K562 (cell line): ENCODE data around the gene TMEM191C. TPM values are rescaled to one million over a fixed set of nuclear protein-coding genes. Genes with fewer than 3 reads are reported as not detected.
"Not testable (repeated sequence)": the region's sequence is repeated elsewhere in the genome, so short reads cannot be mapped to it uniquely, and the experiment has no call there.

Experiments
- CREB1 ChIP-seq, 2 experiments: sonication (generic) in 1 of 2; formaldehyde crosslinking in 1 of 2; IDR thresholded peaks; 2 replicates each; pipeline versions ENCODE4 v1.6.1 to v1.8.0; 2012 to 2022; ENCODE audit warnings: inconsistent platforms in 1 of 2, mild to moderate bottlenecking in 1 of 2, missing genetic modification reagents in 1 of 2, moderate library complexity in 1 of 2
- CREM ChIP-seq: IDR thresholded peaks from 2 replicates; pipeline ENCODE4 v1.6.1; 2014; ENCODE audit warnings: antibody characterized with exemption, low read depth
- FOXK2 ChIP-seq, 2 experiments: fragments of 450-650 bp; IDR thresholded peaks in 1 of 2; conservative IDR thresholded peaks in 1 of 2; 2 replicates each; pipeline ENCODE4 v1.6.1; 2016; ENCODE audit warnings: low read depth in 2 of 2, mild to moderate bottlenecking in 1 of 2
- GABPB1 ChIP-seq: sonication (generic); formaldehyde crosslinking; IDR thresholded peaks from 2 replicates; pipeline ENCODE4 v1.8.0; 2022; ENCODE audit warnings: mild to moderate bottlenecking, missing genetic modification reagents
- RAD21 ChIP-seq, 2 experiments: fragments of 250-450 bp in 1 of 2; fragments of 450-650 bp in 1 of 2; sonication (Bioruptor Pico) in 1 of 2; formaldehyde crosslinking in 1 of 2; IDR thresholded peaks in 1 of 2; conservative IDR thresholded peaks in 1 of 2; 2 replicates each; pipeline versions ENCODE4 v1.4.0 to v1.8.0; 2020 to 2022; ENCODE audit warnings: mild to moderate bottlenecking in 2 of 2, moderate library complexity in 1 of 2
- SP1 ChIP-seq: sonication (generic); formaldehyde crosslinking; IDR thresholded peaks from 2 replicates; pipeline ENCODE4 v1.8.1; 2022; ENCODE audit warnings: mild to moderate bottlenecking, missing genetic modification reagents
- YY1 ChIP-seq, 3 experiments: IDR thresholded peaks; 2 replicates each; pipeline ENCODE4 v1.6.1; 2011; ENCODE audit warnings: low read length in 2 of 3, mild to moderate bottlenecking in 2 of 3, moderate library complexity in 2 of 3, borderline replicate concordance in 1 of 3, control low read depth in 1 of 3, low read depth in 1 of 3; ENCODE audit not compliant: insufficient read depth in 3 of 3, insufficient replicate concordance in 2 of 3, control insufficient read depth in 1 of 3, insufficient read length in 1 of 3; ENCODE audit errors: extremely low read depth in 1 of 3
- polyA plus RNA-seq, 8 experiments: library from polyadenylated mRNA; depleted of rRNA in 4 of 8; stranded (reverse) in 5 of 8; unstranded in 3 of 8; fragments of >200 nt; fragmentation: Nextera tagmentation in 2 of 8; fragmentation: Illumina TruSeq in 1 of 8; extraction: Ambion mirVana in 2 of 8; extraction: Trizol in 1 of 8; gene quantifications; 2 replicates each; pipeline versions ENCODE4 v1.2.1 to v1.2.3, GENCODE V29; 2011 to 2014; ENCODE audit warnings: inconsistent platforms in 1 of 8, missing spikeins in 1 of 8
- total RNA-seq, 7 experiments: library from RNA; depleted of rRNA in 6 of 7; stranded (reverse); fragments of >200 nt in 6 of 7; fragmentation: Illumina TruSeq in 2 of 7; extraction: Trizol in 2 of 7; gene quantifications; 2 replicates each; pipeline versions ENCODE4 v1.2.1 to v1.2.3, GENCODE V29; 2011 to 2021; ENCODE audit warnings: low replicate concordance in 1 of 7
- TF ChIP-seq, protein P1 (sequence below): sonication (generic); formaldehyde crosslinking; IDR thresholded peaks from 2 replicates; pipeline ENCODE4 v1.8.1; 2023; ENCODE audit warnings: mild to moderate bottlenecking, missing genetic modification reagents
- TF ChIP-seq, protein P2 (sequence below): sonication (generic); formaldehyde crosslinking; IDR thresholded peaks from 2 replicates; pipeline ENCODE4 v1.9.0; 2022; ENCODE audit warnings: mild to moderate bottlenecking, missing genetic modification reagents
- TF ChIP-seq, protein P3 (sequence below): sonication (generic); formaldehyde crosslinking; IDR thresholded peaks from 2 replicates; pipeline ENCODE4 v1.8.1; 2023; ENCODE audit warnings: mild to moderate bottlenecking, missing genetic modification reagents
- TF ChIP-seq, protein P4 (sequence below): sonication (generic); formaldehyde crosslinking; IDR thresholded peaks from 2 replicates; pipeline ENCODE4 v1.8.1; 2023; ENCODE audit warnings: mild to moderate bottlenecking, missing genetic modification reagents, moderate library complexity
- TF ChIP-seq, protein P5 (sequence below), 3 experiments: fragments of 200-800 bp in 1 of 3; fragments of 250-450 bp in 1 of 3; fragments of 450-650 bp in 1 of 3; sonication (Bioruptor Pico) in 1 of 3; sonication (Bioruptor generic) in 1 of 3; formaldehyde crosslinking in 1 of 3; IDR thresholded peaks; 2 replicates each; pipeline versions ENCODE4 v1.6.1 to v1.8.0; 2016 to 2022; ENCODE audit warnings: mild to moderate bottlenecking in 2 of 3, missing genetic modification characterization in 2 of 3, missing compliant biosample characterization in 1 of 3, moderate library complexity in 1 of 3

The TMEM191C gene
- total and polyA plus RNA-seq, 9 of the 15 experiments (the other 6 are each of a cell fraction or from before 2014, with no cell fraction given), result 0.15 to 7.1 (median 1.1) TPM

DNA sequence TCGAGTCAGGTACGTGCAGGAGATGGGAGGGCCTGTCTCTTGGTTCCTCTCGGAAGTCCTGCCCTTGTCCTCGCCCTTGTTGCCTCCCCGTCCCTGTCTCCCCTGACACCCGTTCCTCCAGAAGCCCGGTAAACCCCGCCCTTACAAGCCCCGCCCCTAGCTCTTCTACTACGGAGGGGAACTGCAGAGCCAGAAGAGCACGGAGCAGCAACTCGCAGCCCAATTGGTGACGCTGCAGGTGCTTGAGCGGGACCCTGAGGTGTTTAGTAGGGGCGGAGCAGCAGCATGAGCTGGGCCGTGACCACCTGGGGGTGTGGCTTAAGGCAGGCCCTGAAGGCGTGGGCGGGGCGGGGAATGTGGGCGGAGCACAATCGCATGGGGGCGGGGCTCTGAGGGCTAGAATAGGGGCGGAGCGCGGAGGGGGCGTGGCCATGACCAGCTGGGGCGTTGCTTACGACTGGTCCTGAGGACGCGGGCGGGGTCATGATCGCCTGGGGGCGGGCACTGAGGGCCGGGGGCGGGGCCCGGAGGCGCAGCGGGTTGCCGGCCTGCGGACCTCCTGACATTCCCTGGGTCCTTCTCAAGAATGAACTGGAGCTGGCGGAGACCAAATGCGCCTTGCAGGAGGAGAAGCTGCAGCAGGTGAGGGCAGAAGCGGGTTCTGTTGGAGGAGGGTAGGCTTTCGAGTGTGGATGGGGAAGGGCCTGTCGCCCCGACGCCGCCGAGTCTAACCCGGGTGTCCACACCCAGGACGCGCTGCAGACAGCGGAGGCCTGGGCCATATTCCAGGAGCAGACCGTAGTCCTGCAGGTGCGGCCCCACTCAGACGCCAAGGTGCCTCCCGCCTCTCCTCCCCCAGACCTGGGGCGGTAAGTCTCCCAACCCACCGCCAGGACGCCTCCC, 1.3 kb downstream of the TMEM191C start (continued):
- TF ChIP-seq, protein P1, sequence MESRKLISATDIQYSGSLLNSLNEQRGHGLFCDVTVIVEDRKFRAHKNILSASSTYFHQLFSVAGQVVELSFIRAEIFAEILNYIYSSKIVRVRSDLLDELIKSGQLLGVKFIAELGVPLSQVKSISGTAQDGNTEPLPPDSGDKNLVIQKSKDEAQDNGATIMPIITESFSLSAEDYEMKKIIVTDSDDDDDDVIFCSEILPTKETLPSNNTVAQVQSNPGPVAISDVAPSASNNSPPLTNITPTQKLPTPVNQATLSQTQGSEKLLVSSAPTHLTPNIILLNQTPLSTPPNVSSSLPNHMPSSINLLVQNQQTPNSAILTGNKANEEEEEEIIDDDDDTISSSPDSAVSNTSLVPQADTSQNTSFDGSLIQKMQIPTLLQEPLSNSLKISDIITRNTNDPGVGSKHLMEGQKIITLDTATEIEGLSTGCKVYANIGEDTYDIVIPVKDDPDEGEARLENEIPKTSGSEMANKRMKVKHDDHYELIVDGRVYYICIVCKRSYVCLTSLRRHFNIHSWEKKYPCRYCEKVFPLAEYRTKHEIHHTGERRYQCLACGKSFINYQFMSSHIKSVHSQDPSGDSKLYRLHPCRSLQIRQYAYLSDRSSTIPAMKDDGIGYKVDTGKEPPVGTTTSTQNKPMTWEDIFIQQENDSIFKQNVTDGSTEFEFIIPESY (CRISPR knock-in tag), result 0 out of 2 replicates have a peak, but pooled peaks have one; percentile 21
- TF ChIP-seq, protein P2, sequence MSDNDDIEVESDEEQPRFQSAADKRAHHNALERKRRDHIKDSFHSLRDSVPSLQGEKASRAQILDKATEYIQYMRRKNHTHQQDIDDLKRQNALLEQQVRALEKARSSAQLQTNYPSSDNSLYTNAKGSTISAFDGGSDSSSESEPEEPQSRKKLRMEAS (CRISPR knock-in tag), result peak; percentile 59
- peak; percentile 97 for TF ChIP-seq SP1
- not testable (repeated sequence) for TF ChIP-seq CREB1 (IDR thresholded peaks at IDR 0.05)
- peak; percentile 62; the same call in 1 of the 2 replicates for TF ChIP-seq CREB1 (CRISPR knock-in tag; IDR thresholded peaks at IDR 0.05)
- TF ChIP-seq, protein P3, sequence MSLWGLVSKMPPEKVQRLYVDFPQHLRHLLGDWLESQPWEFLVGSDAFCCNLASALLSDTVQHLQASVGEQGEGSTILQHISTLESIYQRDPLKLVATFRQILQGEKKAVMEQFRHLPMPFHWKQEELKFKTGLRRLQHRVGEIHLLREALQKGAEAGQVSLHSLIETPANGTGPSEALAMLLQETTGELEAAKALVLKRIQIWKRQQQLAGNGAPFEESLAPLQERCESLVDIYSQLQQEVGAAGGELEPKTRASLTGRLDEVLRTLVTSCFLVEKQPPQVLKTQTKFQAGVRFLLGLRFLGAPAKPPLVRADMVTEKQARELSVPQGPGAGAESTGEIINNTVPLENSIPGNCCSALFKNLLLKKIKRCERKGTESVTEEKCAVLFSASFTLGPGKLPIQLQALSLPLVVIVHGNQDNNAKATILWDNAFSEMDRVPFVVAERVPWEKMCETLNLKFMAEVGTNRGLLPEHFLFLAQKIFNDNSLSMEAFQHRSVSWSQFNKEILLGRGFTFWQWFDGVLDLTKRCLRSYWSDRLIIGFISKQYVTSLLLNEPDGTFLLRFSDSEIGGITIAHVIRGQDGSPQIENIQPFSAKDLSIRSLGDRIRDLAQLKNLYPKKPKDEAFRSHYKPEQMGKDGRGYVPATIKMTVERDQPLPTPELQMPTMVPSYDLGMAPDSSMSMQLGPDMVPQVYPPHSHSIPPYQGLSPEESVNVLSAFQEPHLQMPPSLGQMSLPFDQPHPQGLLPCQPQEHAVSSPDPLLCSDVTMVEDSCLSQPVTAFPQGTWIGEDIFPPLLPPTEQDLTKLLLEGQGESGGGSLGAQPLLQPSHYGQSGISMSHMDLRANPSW (CRISPR knock-in tag), result 0 out of 2 replicates have a peak, but pooled peaks have one; percentile 36
- peak in 1 of 3 experiments; percentile 41 for TF ChIP-seq YY1 (IDR thresholded peaks at IDR 0.05; ENCODE audit: borderline replicate concordance in 1 of 3, control insufficient read depth in 1 of 3, extremely low read depth in 1 of 3, insufficient read depth in 3 of 3, insufficient read length in 1 of 3, insufficient replicate concordance in 2 of 3, low read depth in 1 of 3, low read length in 2 of 3)
- TF ChIP-seq RAD21 (CRISPR knock-in tag; conservative IDR thresholded peaks at IDR 0.05 in 1 of 2, IDR thresholded peaks at IDR 0.05 in 1 of 2), result peak in 1 of 2 experiments; percentile 16; a peak in 1 of 4 replicates
- TF ChIP-seq, protein P4, sequence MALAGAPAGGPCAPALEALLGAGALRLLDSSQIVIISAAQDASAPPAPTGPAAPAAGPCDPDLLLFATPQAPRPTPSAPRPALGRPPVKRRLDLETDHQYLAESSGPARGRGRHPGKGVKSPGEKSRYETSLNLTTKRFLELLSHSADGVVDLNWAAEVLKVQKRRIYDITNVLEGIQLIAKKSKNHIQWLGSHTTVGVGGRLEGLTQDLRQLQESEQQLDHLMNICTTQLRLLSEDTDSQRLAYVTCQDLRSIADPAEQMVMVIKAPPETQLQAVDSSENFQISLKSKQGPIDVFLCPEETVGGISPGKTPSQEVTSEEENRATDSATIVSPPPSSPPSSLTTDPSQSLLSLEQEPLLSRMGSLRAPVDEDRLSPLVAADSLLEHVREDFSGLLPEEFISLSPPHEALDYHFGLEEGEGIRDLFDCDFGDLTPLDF (CRISPR knock-in tag), result peak; percentile 66; the same call in 1 of the 2 replicates
- peak; percentile 87 for TF ChIP-seq GABPB1 (CRISPR knock-in tag)
- TF ChIP-seq, protein P5, sequence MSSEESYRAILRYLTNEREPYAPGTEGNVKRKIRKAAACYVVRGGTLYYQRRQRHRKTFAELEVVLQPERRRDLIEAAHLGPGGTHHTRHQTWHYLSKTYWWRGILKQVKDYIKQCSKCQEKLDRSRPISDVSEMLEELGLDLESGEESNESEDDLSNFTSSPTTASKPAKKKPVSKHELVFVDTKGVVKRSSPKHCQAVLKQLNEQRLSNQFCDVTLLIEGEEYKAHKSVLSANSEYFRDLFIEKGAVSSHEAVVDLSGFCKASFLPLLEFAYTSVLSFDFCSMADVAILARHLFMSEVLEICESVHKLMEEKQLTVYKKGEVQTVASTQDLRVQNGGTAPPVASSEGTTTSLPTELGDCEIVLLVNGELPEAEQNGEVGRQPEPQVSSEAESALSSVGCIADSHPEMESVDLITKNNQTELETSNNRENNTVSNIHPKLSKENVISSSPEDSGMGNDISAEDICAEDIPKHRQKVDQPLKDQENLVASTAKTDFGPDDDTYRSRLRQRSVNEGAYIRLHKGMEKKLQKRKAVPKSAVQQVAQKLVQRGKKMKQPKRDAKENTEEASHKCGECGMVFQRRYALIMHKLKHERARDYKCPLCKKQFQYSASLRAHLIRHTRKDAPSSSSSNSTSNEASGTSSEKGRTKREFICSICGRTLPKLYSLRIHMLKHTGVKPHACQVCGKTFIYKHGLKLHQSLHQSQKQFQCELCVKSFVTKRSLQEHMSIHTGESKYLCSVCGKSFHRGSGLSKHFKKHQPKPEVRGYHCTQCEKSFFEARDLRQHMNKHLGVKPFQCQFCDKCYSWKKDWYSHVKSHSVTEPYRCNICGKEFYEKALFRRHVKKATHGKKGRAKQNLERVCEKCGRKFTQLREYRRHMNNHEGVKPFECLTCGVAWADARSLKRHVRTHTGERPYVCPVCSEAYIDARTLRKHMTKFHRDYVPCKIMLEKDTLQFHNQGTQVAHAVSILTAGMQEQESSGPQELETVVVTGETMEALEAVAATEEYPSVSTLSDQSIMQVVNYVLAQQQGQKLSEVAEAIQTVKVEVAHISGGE (CRISPR knock-in tag; IDR thresholded peaks at IDR 0.05), result peak in 2 of 3 experiments; percentile 55 to 90; a peak in 3 of 6 replicates
- peak; percentile 84 to 85 for TF ChIP-seq FOXK2 (conservative IDR thresholded peaks at IDR 0.05 in 1 of 2, IDR thresholded peaks at IDR 0.05 in 1 of 2; ENCODE audit: low read depth in 2 of 2)
- TF ChIP-seq CREM, result peak; percentile 31; the same call in 1 of the 2 replicates
